H1 (cell line): Measurements from ENCODE around the gene PTPN12. TPM values are rescaled to one million over a fixed set of nuclear protein-coding genes. Genes with fewer than 3 reads are reported as not detected.

Experiments
- CTCF ChIA-PET: fragments of 300-600 bp; sonication (Branson Sonifier 250); formaldehyde crosslinking; loops from one replicate; lab custom pipeline; 2021; ENCODE audit not compliant: partially characterized antibody; lab: Charles Lee
- POLR2A ChIA-PET: fragments of 300-600 bp; sonication (Branson Sonifier 250); formaldehyde crosslinking; loops from one replicate; lab custom pipeline; 2021; ENCODE audit warnings: inconsistent platforms; ENCODE audit not compliant: partially characterized antibody; lab: Charles Lee
- DNase-seq, 2 experiments: peaks; one replicate each; pipeline versions ENCODE4 v3.0.0 to v3.0.0-alpha.2; 2010 to 2022; ENCODE audit warnings: low spot score in 2 of 2, low read depth in 1 of 2, mixed read lengths in 1 of 2
- FAIRE-seq: peaks from 2 replicates; lab custom pipeline; 2011; peaks lifted over from hg19 to GRCh38; lab: Jason Lieb, UNC
- H2AFZ ChIP-seq: 2 replicates; pipeline ENCODE4 v1.8.1; 2012; ENCODE audit warnings: low read length, inconsistent platforms
- H2AK5ac ChIP-seq: 2 replicates; pipeline ENCODE4 v1.6.1; 2013; ENCODE audit warnings: low read depth, low read length
- H2BK120ac ChIP-seq: replicated peaks from 2 replicates; pipeline ENCODE3; 2013; ENCODE audit warnings: low read depth, low read length, inconsistent platforms
- H2BK12ac ChIP-seq: 2 replicates; pipeline ENCODE4 v1.6.1; 2013; ENCODE audit warnings: low read depth, low read length
- H2BK15ac ChIP-seq: 2 replicates; pipeline ENCODE4 v1.6.1; 2013; ENCODE audit warnings: low read length
- H2BK20ac ChIP-seq: 2 replicates; pipeline ENCODE4 v1.6.1; 2013; ENCODE audit warnings: low read length
- H2BK5ac ChIP-seq: 2 replicates; pipeline ENCODE4 v1.6.1; 2013; ENCODE audit warnings: low read depth, low read length
- H3K14ac ChIP-seq: 2 replicates; pipeline ENCODE4 v1.6.1; 2013; ENCODE audit warnings: inconsistent platforms; ENCODE audit not compliant: insufficient read length
- H3K18ac ChIP-seq: 2 replicates; pipeline ENCODE4 v1.6.1; 2013; ENCODE audit warnings: low read length; ENCODE audit errors: extremely low read depth
- H3K23ac ChIP-seq: 2 replicates; pipeline ENCODE4 v1.6.1; 2013; ENCODE audit warnings: inconsistent platforms; ENCODE audit not compliant: insufficient read length
- H3K23me2 ChIP-seq: 2 replicates; pipeline ENCODE4 v1.6.1; 2013; ENCODE audit warnings: low read depth, low read length
- H3K27ac ChIP-seq: 2 replicates; pipeline ENCODE4 v1.6.1; 2011; ENCODE audit warnings: low read depth, low read length, inconsistent platforms
- H3K27me3 ChIP-seq, 4 experiments: replicated peaks in 1 of 4; 1 replicate in 1 of 4; 2 replicates in 3 of 4; pipeline versions ENCODE4 v1.6.1 to v1.8.1; 2011 to 2013; ENCODE audit warnings: low read length in 3 of 4, mild to moderate bottlenecking in 3 of 4, inconsistent platforms in 2 of 4, mixed read lengths in 2 of 4, moderate library complexity in 1 of 4; ENCODE audit not compliant: control insufficient read depth in 3 of 4, insufficient read depth in 3 of 4; ENCODE audit errors: extremely low read depth in 1 of 4
- H3K36me3 ChIP-seq, 4 experiments: 2 replicates each; pipeline versions ENCODE4 v1.6.1 to v1.8.1; 2011 to 2013; ENCODE audit warnings: mild to moderate bottlenecking in 4 of 4, low read length in 3 of 4, moderate library complexity in 2 of 4, control low read depth in 1 of 4, inconsistent platforms in 1 of 4; ENCODE audit not compliant: insufficient read depth in 4 of 4, control insufficient read depth in 2 of 4
- H3K4ac ChIP-seq: replicated peaks from 2 replicates; pipeline ENCODE3; 2013; ENCODE audit warnings: low read length, low read depth, mixed read lengths, inconsistent platforms; ENCODE audit not compliant: insufficient read length
- H3K4me1 ChIP-seq, 4 experiments: replicated peaks in 1 of 4; 1 replicate in 1 of 4; 2 replicates in 3 of 4; pipeline versions ENCODE4 v1.6.1 to v1.8.1; 2011 to 2013; ENCODE audit warnings: low read length in 3 of 4, inconsistent platforms in 2 of 4, mixed read lengths in 1 of 4; ENCODE audit not compliant: insufficient read depth in 4 of 4, control insufficient read depth in 3 of 4
- H3K4me2 ChIP-seq, 2 experiments: 2 replicates each; pipeline versions ENCODE4 v1.6.1 to v1.8.1; 2011 to 2013; ENCODE audit warnings: low read depth in 2 of 2, low read length in 2 of 2, control low read depth in 1 of 2, inconsistent platforms in 1 of 2, mild to moderate bottlenecking in 1 of 2; ENCODE audit not compliant: insufficient read depth in 1 of 2
- H3K4me3 ChIP-seq, 4 experiments: fragments of 200-600, 300-600 bp in 1 of 4; sonication (generic), shearing (Covaris generic), sonication (Bioruptor Twin) in 1 of 4; 2 replicates each; pipeline versions ENCODE4 v1.5.1 to v1.8.1; 2011 to 2016; ENCODE audit warnings: low read length in 4 of 4, low read depth in 3 of 4, control low read depth in 2 of 4, inconsistent platforms in 2 of 4, mild to moderate bottlenecking in 2 of 4, mixed read lengths in 1 of 4, moderate library complexity in 1 of 4; ENCODE audit not compliant: insufficient read depth in 2 of 4; ENCODE audit errors: extremely low read depth in 1 of 4
- H3K56ac ChIP-seq: replicated peaks from 2 replicates; pipeline ENCODE3; 2013; ENCODE audit warnings: low read depth, mild to moderate bottlenecking, mixed read lengths, low read length, inconsistent platforms; ENCODE audit not compliant: insufficient read length
- H3K79me1 ChIP-seq: 2 replicates; pipeline ENCODE4 v1.6.1; 2013; ENCODE audit warnings: low read depth, low read length, control low read depth
- H3K79me2 ChIP-seq, 2 experiments: 2 replicates each; pipeline versions ENCODE4 v1.6.1 to v1.8.1; 2012 to 2013; ENCODE audit warnings: low read length in 2 of 2, mild to moderate bottlenecking in 2 of 2, inconsistent platforms in 1 of 2; ENCODE audit not compliant: insufficient read depth in 2 of 2, control insufficient read depth in 1 of 2
- H3K9ac ChIP-seq, 4 experiments: replicated peaks in 1 of 4; 1 replicate in 1 of 4; 2 replicates in 3 of 4; pipeline versions ENCODE4 v1.6.1 to v1.8.1; 2011 to 2013; ENCODE audit warnings: low read depth in 3 of 4, low read length in 3 of 4, control low read depth in 2 of 4, mild to moderate bottlenecking in 2 of 4, moderate library complexity in 2 of 4, inconsistent platforms in 1 of 4; ENCODE audit errors: extremely low read depth in 1 of 4
- H3K9me3 ChIP-seq, 2 experiments: 2 replicates each; pipeline versions ENCODE4 v1.6.1 to v1.8.1; 2012 to 2013; ENCODE audit warnings: mild to moderate bottlenecking in 2 of 2, moderate library complexity in 2 of 2, control low read depth in 1 of 2, inconsistent platforms in 1 of 2, low read depth in 1 of 2, low read length in 1 of 2, mixed read lengths in 1 of 2; ENCODE audit not compliant: insufficient read depth in 2 of 2
- H4K20me1 ChIP-seq, 2 experiments: replicated peaks in 1 of 2; 2 replicates each; pipeline versions ENCODE3 to v1.8.1; 2011 to 2013; ENCODE audit warnings: inconsistent platforms in 2 of 2, low read length in 2 of 2, mild to moderate bottlenecking in 1 of 2; ENCODE audit not compliant: insufficient read depth in 2 of 2, control insufficient read depth in 1 of 2
- H4K5ac ChIP-seq: 2 replicates; pipeline ENCODE4 v1.6.1; 2013; ENCODE audit warnings: low read length, low read depth, mixed read lengths, inconsistent platforms; ENCODE audit not compliant: insufficient read length
- H4K8ac ChIP-seq: 2 replicates; pipeline ENCODE4 v1.8.0; 2013; ENCODE audit warnings: mild to moderate bottlenecking, moderate library complexity, low read length, inconsistent platforms; ENCODE audit not compliant: insufficient read depth; ENCODE audit errors: extremely low read depth
- H4K91ac ChIP-seq: replicated peaks from 2 replicates; pipeline ENCODE3; 2013; ENCODE audit warnings: low read length, mixed read lengths, inconsistent platforms; ENCODE audit not compliant: insufficient read length
- CREB1 ChIP-seq: IDR thresholded peaks from 2 replicates; pipeline ENCODE4 v1.6.1; 2012; ENCODE audit warnings: inconsistent platforms
- SIRT6 ChIP-seq: IDR thresholded peaks from one replicate; pipeline ENCODE4 v1.7.1; 2012; ENCODE audit warnings: low read length, inconsistent platforms
- WGBS, 2 experiments: shearing (Covaris generic) in 1 of 2; methylation state at CpG; one replicate each; pipeline versions ENCODE4 v1.1.6 to v1.1.7; 2013 to 2015; ENCODE audit warnings: low lambda C conversion rate in 2 of 2, mixed read lengths in 2 of 2, inconsistent platforms in 1 of 2, low coverage in 1 of 2, missing lambda C conversion rate in 1 of 2; ENCODE audit not compliant: insufficient replicate concordance in 2 of 2, insufficient coverage in 1 of 2, insufficient read length in 1 of 2; ENCODE audit errors: extremely low coverage in 1 of 2, missing lambda C conversion rate in 1 of 2; 5-methylcytosine and 5-hydroxymethylcytosine counted together
- polyA plus RNA-seq, 7 experiments: library from polyadenylated mRNA; depleted of rRNA in 3 of 7; stranded (reverse) in 5 of 7; unstranded in 2 of 7; fragments of >200 nt in 5 of 7; fragments of 200-250 nt in 2 of 7; gene quantifications; 1 replicate in 5 of 7; 2 replicates in 1 of 7; 4 replicates in 1 of 7; pipeline versions ENCODE4 v1.2.1 to v1.2.3, GENCODE V29; 2011 to 2013; ENCODE audit warnings: missing spikeins in 2 of 7, mixed read lengths in 2 of 7
- total RNA-seq: library from RNA; stranded (reverse); fragmentation: NEBNext Ultra II Directional; extraction: Animal tissue kit (Norgen Biotek cat#: 25700); gene quantifications from 2 replicates; pipeline ENCODE4 v1.2.1, GENCODE V29; 2021
- TF ChIP-seq, protein P1 (sequence below): IDR thresholded peaks from 2 replicates; pipeline ENCODE4 v1.6.1; 2011; ENCODE audit warnings: low read length, improper control_type of control experiment

PTPN12 gene
- total and polyA plus RNA-seq, 2 of the 8 experiments (the other 6 are each of a cell fraction or from before 2014, with no cell fraction given) = 39.7 to 132 TPM

DNA sequence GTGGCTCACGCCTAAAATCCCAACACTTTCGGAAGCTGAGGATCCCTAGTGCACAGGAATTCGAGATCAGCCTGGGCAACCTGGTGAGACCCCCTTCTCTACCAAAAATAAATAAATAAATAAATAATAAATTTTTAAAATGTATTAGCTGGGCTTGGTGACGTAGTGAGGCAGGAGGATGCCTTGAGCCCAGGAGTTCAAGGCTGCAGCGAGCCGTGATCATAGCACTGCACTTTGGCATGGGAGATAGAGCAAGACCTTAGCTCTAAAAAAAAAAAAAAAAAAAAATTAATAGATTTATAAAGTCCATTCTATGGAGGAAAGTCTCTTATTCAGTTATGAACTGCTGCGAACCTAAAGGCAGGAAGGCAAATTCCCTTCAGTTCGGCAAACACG, 1.1 kb upstream of the PTPN12 start:
- no peaks in the 10 kb centered on the region for H3K27me3 ChIP-seq
- no peak overlapping the region for H2AK5ac ChIP-seq
- H2BK15ac ChIP-seq = no peak overlapping the region
- DNase-seq = no peak
- H3K56ac ChIP-seq = no peak overlapping the region
- H3K18ac ChIP-seq = no peak overlapping the region
- WGBS, 2 experiments = 56% methylated on average over 9 of the region's 9 CpGs; no CpG with 5 or more reads in 1 of the 2 experiments
- H3K23me2 ChIP-seq = peaks cover 5% of the 10 kb centered on the region; the same call in 1 of the 2 replicates
- TF ChIP-seq SIRT6 = no peak
- TF ChIP-seq CREB1 = no peak
- TF ChIP-seq, protein P1, sequence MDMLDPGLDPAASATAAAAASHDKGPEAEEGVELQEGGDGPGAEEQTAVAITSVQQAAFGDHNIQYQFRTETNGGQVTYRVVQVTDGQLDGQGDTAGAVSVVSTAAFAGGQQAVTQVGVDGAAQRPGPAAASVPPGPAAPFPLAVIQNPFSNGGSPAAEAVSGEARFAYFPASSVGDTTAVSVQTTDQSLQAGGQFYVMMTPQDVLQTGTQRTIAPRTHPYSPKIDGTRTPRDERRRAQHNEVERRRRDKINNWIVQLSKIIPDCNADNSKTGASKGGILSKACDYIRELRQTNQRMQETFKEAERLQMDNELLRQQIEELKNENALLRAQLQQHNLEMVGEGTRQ = no peak
- TF ChIP-seq, all 59 proteins: peak for 0
- Histone ChIP-seq H4K20me1 (peaks cover 3 to 7% of the 10 kb centered on the region in 2 experiments), H2BK120ac (no peak overlapping the region), H3K4me2 (peak overlapping the region; percentile 95 to 97), H3K79me1 (no peaks in the 10 kb centered on the region), H3K4ac (no peak overlapping the region), H2BK5ac (peak overlapping the region; percentile 97; the same call in 1 of the 2 replicates), H3K36me3 (no peaks in the 10 kb centered on the region), H2BK12ac (peak overlapping the region; percentile 21; the same call in 1 of the 2 replicates), H3K23ac (no peak overlapping the region), H4K8ac (no peak overlapping the region), H3K14ac (peak overlapping the region; percentile 68), H3K9ac (peak overlapping the region in 2 of 4 experiments; percentile 13 to 84; a peak in 2 of 7 replicates), H3K4me1 (peaks cover 0 to 3% (median 1%) of the 10 kb centered on the region in 4 experiments; a peak in 2 of 7 replicates), H3K9me3 (peaks cover 0 to 12% of the 10 kb centered on the region in 2 experiments; a peak in 1 of 4 replicates), H3K4me3 (peak overlapping the region; percentile 64 to 92 (median 74)), H4K91ac (no peak overlapping the region), H2AFZ (0 out of 2 replicates have a peak overlapping the region, but pooled peaks have one; percentile 0), H2BK20ac (no peak overlapping the region), H4K5ac (no peak overlapping the region), H3K27ac (no peak overlapping the region), H3K79me2 (peaks cover 13 to 35% of the 10 kb centered on the region in 2 experiments)
- CTCF ChIA-PET = interaction anchor here (1.0 to 1.2 kb wide), 2 partner anchors 20 to 23 kb away, joined by 3 to 5 read pairs; no protein-coding TSS in a partner anchor
- no peak for FAIRE-seq
- POLR2A ChIA-PET = interaction anchor here (0.5 to 2.1 kb wide), 5 partner anchors 12 to 263 kb away, joined by 3 to 15 read pairs (median 3); no protein-coding TSS in a partner anchor
